ENCODE measurements around the gene ZNF579. TPM values are rescaled to one million over a fixed set of nuclear protein-coding genes. Genes with fewer than 3 reads are reported as not detected.

ZNF579 gene
- total RNA-seq, 4 donors from 2014 or later = 4.2 to 11.1 (median 8.1) TPM

- H3K27ac ChIP-seq (replicated peaks in 1 of 4) = no peak overlapping the region
- no peaks in the 10 kb centered on the region for H3K9me3 ChIP-seq
- TF ChIP-seq EP300 (IDR thresholded peaks at IDR 0.05) = no peak
- TF ChIP-seq POLR2A (IDR thresholded peaks at IDR 0.05; ENCODE audit: low read depth) = no peak
- TF ChIP-seq POLR2AphosphoS5 (IDR thresholded peaks at IDR 0.05) = no peak
- TF ChIP-seq CTCF (IDR thresholded peaks at IDR 0.05) = no peak
- peaks cover 0 to 6% (median 4%) of the 10 kb centered on the region in 4 donors for H3K4me1 ChIP-seq
- intact Hi-C loops (cut with DNase I) = no loop called here
- DNase-seq (ENCODE audit: extremely low spot score) = no peak
- peaks cover 0 to 36% (median 0%) of the 10 kb centered on the region in 4 donors for H3K27me3 ChIP-seq
- H3K36me3 ChIP-seq = no peaks in the 10 kb centered on the region
- no peak overlapping the region for H3K4me3 ChIP-seq
- WGBS = 34% methylated on average over 9 of the region's 9 CpGs
These were observed 13.8 kb downstream of the ZNF579 start for GRCh38 chr19:55566823-55567222.

- Histone ChIP-seq H3K4me1 (peaks cover 0 to 6% (median 4%) of the 10 kb centered on the region in 4 donors), H3K9me3 (peaks cover 0 to 5% (median 0%) of the 10 kb centered on the region in 4 donors), H3K27ac (replicated peaks in 1 of 4) (no peak overlapping the region), H3K36me3 (no peaks in the 10 kb centered on the region), H3K4me3 (no peak overlapping the region), H3K27me3 (peaks cover 0 to 47% (median 0%) of the 10 kb centered on the region in 4 donors)
- 34% methylated on average over 12 of the region's 12 CpGs for WGBS
- intact Hi-C loops (cut with DNase I) = no loop called here
- no peak for DNase-seq (ENCODE audit: extremely low spot score)
- TF ChIP-seq EP300 (IDR thresholded peaks at IDR 0.05) (no peak), POLR2AphosphoS5 (IDR thresholded peaks at IDR 0.05) (no peak), POLR2A (IDR thresholded peaks at IDR 0.05; ENCODE audit: low read depth) (no peak), CTCF (IDR thresholded peaks at IDR 0.05) (no peak)
These were observed 17.4 kb downstream of the ZNF579 start for GRCh38 chr19:55563261-55563690.

- H3K9me3 ChIP-seq = peaks cover 0 to 5% (median 0%) of the 10 kb centered on the region in 4 donors
- H3K4me1 ChIP-seq = peaks cover 0 to 6% (median 4%) of the 10 kb centered on the region in 4 donors
- no peaks in the 10 kb centered on the region for H3K36me3 ChIP-seq
- DNase-seq (ENCODE audit: extremely low spot score) = no peak
- no peak overlapping the region for H3K4me3 ChIP-seq
- 77% methylated on average over 4 of the region's 9 CpGs for WGBS
- TF ChIP-seq POLR2AphosphoS5 (IDR thresholded peaks at IDR 0.05) (no peak), CTCF (IDR thresholded peaks at IDR 0.05) (no peak), POLR2A (IDR thresholded peaks at IDR 0.05; ENCODE audit: low read depth) (no peak), EP300 (IDR thresholded peaks at IDR 0.05) (no peak)
- no peak overlapping the region for H3K27ac ChIP-seq (replicated peaks in 1 of 4)
- intact Hi-C loops (cut with DNase I) = no loop called here
- H3K27me3 ChIP-seq = peaks cover 0 to 31% (median 0%) of the 10 kb centered on the region in 4 donors
These were observed 21.0 kb downstream of the ZNF579 start for GRCh38 chr19:55559684-55560083.

- WGBS = 90% methylated on average over 4 of the region's 8 CpGs
- H3K4me1 ChIP-seq = peaks cover 0 to 4% (median 3%) of the 10 kb centered on the region in 4 donors
- intact Hi-C loops (cut with DNase I) = no loop called here
These were observed 25.9 kb downstream of the ZNF579 start for GRCh38 chr19:55554741-55555152.

More at GRCh38 chr19:55554741-55555152, 25.9 kb downstream of the ZNF579 start:
- TF ChIP-seq CTCF (IDR thresholded peaks at IDR 0.05) (no peak), POLR2AphosphoS5 (IDR thresholded peaks at IDR 0.05) (no peak), EP300 (IDR thresholded peaks at IDR 0.05) (no peak), POLR2A (IDR thresholded peaks at IDR 0.05; ENCODE audit: low read depth) (no peak)
- no peaks in the 10 kb centered on the region for H3K9me3 ChIP-seq
- H3K27me3 ChIP-seq = peaks cover 0 to 49% (median 7%) of the 10 kb centered on the region in 4 donors
- H3K36me3 ChIP-seq = no peaks in the 10 kb centered on the region
- no peak for DNase-seq (ENCODE audit: extremely low spot score)
- no peak overlapping the region for H3K27ac ChIP-seq (replicated peaks in 1 of 4)
- no peak overlapping the region for H3K4me3 ChIP-seq
